ENCODE data around the gene KRT80.

KRT80 gene

GRCh38 chr12:52139579-52140062 lies 52.2 kb downstream of the KRT80 start:
- H3K4ac ChIP-seq (ENCODE audit: low read depth in 1 of 2, low read length in 2 of 2) = no peak overlapping the region
- no peak overlapping the region for H3K23ac ChIP-seq (ENCODE audit: low read length in 2 of 2)
- no peak overlapping the region for H2BK120ac ChIP-seq (ENCODE audit: low read depth, low read length)
- peaks cover 6% of the 10 kb centered on the region for H3K4me1 ChIP-seq (ENCODE audit: control insufficient read depth, insufficient read depth, low read depth, low read length)
- H2BK5ac ChIP-seq (ENCODE audit: low read depth, low read length, poor library complexity, severe bottlenecking) = no peak overlapping the region
- 20% methylated on average over 4 of the region's 5 CpGs for WGBS
- DNase-seq = no peak
- no peak overlapping the region for H4K91ac ChIP-seq (ENCODE audit: low read length)
- H3K36me3 ChIP-seq (ENCODE audit: control insufficient read depth in 1 of 2, insufficient read depth in 2 of 2, low read depth in 1 of 2, low read length in 2 of 2) = no peaks in the 10 kb centered on the region
- H3K27ac ChIP-seq (ENCODE audit: low read length, poor library complexity, severe bottlenecking) = no peak overlapping the region
- no peak overlapping the region for H2BK15ac ChIP-seq (ENCODE audit: low read depth, poor library complexity, severe bottlenecking)
- no peak overlapping the region for H3K18ac ChIP-seq (ENCODE audit: low read depth in 1 of 2, low read length in 2 of 2)
- H3K4me2 ChIP-seq (ENCODE audit: low read length, poor library complexity, severe bottlenecking) = no peak overlapping the region
- no peak overlapping the region for H3K9ac ChIP-seq (ENCODE audit: low read length)
- no peak overlapping the region for H2BK12ac ChIP-seq (ENCODE audit: low read length in 2 of 2)
- no peak overlapping the region for H2AFZ ChIP-seq (ENCODE audit: low read depth, low read length)
- H3K27me3 ChIP-seq (ENCODE audit: control insufficient read depth in 1 of 2, insufficient read depth in 1 of 2, low read length in 2 of 2) = peaks cover 3 to 5% of the 10 kb centered on the region in 2 experiments
- H3K79me1 ChIP-seq (replicated peaks; ENCODE audit: low read length, poor library complexity, severe bottlenecking) = no peaks in the 10 kb centered on the region
- H3K9me3 ChIP-seq (ENCODE audit: control insufficient read depth, low read length) = no peaks in the 10 kb centered on the region
- H4K8ac ChIP-seq (ENCODE audit: low read length) = no peak overlapping the region
- no peak overlapping the region for H3K14ac ChIP-seq (ENCODE audit: low read length in 2 of 2)
- H2AK5ac ChIP-seq (ENCODE audit: low read length, severe bottlenecking) = no peak overlapping the region
- no peak overlapping the region for H3K4me3 ChIP-seq (ENCODE audit: insufficient read depth in 1 of 2, low read depth in 1 of 2, low read length in 2 of 2)

GRCh38 chr12:52139147-52139546 lies 52.7 kb downstream of the KRT80 start:
- H4K91ac ChIP-seq (ENCODE audit: low read length) = no peak overlapping the region
- no peaks in the 10 kb centered on the region for H3K79me1 ChIP-seq (replicated peaks; ENCODE audit: low read length, poor library complexity, severe bottlenecking)
- no peak overlapping the region for H4K8ac ChIP-seq (ENCODE audit: low read length)
- H2BK5ac ChIP-seq (ENCODE audit: low read depth, low read length, poor library complexity, severe bottlenecking) = no peak overlapping the region
- 84% methylated on average over 13 of the region's 13 CpGs for WGBS
- H3K4me2 ChIP-seq (ENCODE audit: low read length, poor library complexity, severe bottlenecking) = no peak overlapping the region
- H2BK12ac ChIP-seq (ENCODE audit: low read length in 2 of 2) = no peak overlapping the region
- peaks cover 3 to 5% of the 10 kb centered on the region in 2 experiments for H3K27me3 ChIP-seq (ENCODE audit: control insufficient read depth in 1 of 2, insufficient read depth in 1 of 2, low read length in 2 of 2)
- no peak for DNase-seq
- no peaks in the 10 kb centered on the region for H3K36me3 ChIP-seq (ENCODE audit: control insufficient read depth in 1 of 2, insufficient read depth in 2 of 2, low read depth in 1 of 2, low read length in 2 of 2)
- no peak overlapping the region for H3K4ac ChIP-seq (ENCODE audit: low read depth in 1 of 2, low read length in 2 of 2)
- H2AFZ ChIP-seq (ENCODE audit: low read depth, low read length) = no peak overlapping the region
- no peak overlapping the region for H2BK15ac ChIP-seq (ENCODE audit: low read depth, poor library complexity, severe bottlenecking)
- H3K27ac ChIP-seq (ENCODE audit: low read length, poor library complexity, severe bottlenecking) = no peak overlapping the region
- no peak overlapping the region for H3K14ac ChIP-seq (ENCODE audit: low read length in 2 of 2)
- no peak overlapping the region for H3K18ac ChIP-seq (ENCODE audit: low read depth in 1 of 2, low read length in 2 of 2)
- no peak overlapping the region for H3K9ac ChIP-seq (ENCODE audit: low read length)
- H3K4me3 ChIP-seq (ENCODE audit: insufficient read depth in 1 of 2, low read depth in 1 of 2, low read length in 2 of 2) = no peak overlapping the region
- no peak overlapping the region for H2AK5ac ChIP-seq (ENCODE audit: low read length, severe bottlenecking)
- peaks cover 6% of the 10 kb centered on the region for H3K4me1 ChIP-seq (ENCODE audit: control insufficient read depth, insufficient read depth, low read depth, low read length)
- H3K23ac ChIP-seq (ENCODE audit: low read length in 2 of 2) = no peak overlapping the region
- H3K9me3 ChIP-seq (ENCODE audit: control insufficient read depth, low read length) = no peaks in the 10 kb centered on the region
- H2BK120ac ChIP-seq (ENCODE audit: low read depth, low read length) = no peak overlapping the region

- Histone ChIP-seq H3K9me3 (ENCODE audit: control insufficient read depth, low read length) (no peaks in the 10 kb centered on the region), H2BK120ac (ENCODE audit: low read depth, low read length) (no peak overlapping the region), H3K14ac (ENCODE audit: low read length in 2 of 2) (no peak overlapping the region), H4K91ac (ENCODE audit: low read length) (no peak overlapping the region), H3K18ac (ENCODE audit: low read depth in 1 of 2, low read length in 2 of 2) (no peak overlapping the region), H3K4me3 (ENCODE audit: insufficient read depth in 1 of 2, low read depth in 1 of 2, low read length in 2 of 2) (no peak overlapping the region), H3K79me1 (replicated peaks; ENCODE audit: low read length, poor library complexity, severe bottlenecking) (no peaks in the 10 kb centered on the region), H3K9ac (ENCODE audit: low read length) (no peak overlapping the region), H2BK15ac (ENCODE audit: low read depth, poor library complexity, severe bottlenecking) (no peak overlapping the region), H3K4me2 (ENCODE audit: low read length, poor library complexity, severe bottlenecking) (no peak overlapping the region), H4K8ac (ENCODE audit: low read length) (no peak overlapping the region), H3K23ac (ENCODE audit: low read length in 2 of 2) (no peak overlapping the region), H2BK12ac (ENCODE audit: low read length in 2 of 2) (no peak overlapping the region), H2AK5ac (ENCODE audit: low read length, severe bottlenecking) (no peak overlapping the region), H2AFZ (ENCODE audit: low read depth, low read length) (no peak overlapping the region), H2BK5ac (ENCODE audit: low read depth, low read length, poor library complexity, severe bottlenecking) (no peak overlapping the region), H3K27me3 (ENCODE audit: control insufficient read depth in 1 of 2, insufficient read depth in 1 of 2, low read length in 2 of 2) (peaks cover 3 to 14% of the 10 kb centered on the region in 2 experiments), H3K4ac (ENCODE audit: low read depth in 1 of 2, low read length in 2 of 2) (no peak overlapping the region), H3K36me3 (ENCODE audit: control insufficient read depth in 1 of 2, insufficient read depth in 2 of 2, low read depth in 1 of 2, low read length in 2 of 2) (no peaks in the 10 kb centered on the region), H3K27ac (ENCODE audit: low read length, poor library complexity, severe bottlenecking) (no peak overlapping the region), H3K4me1 (ENCODE audit: control insufficient read depth, insufficient read depth, low read depth, low read length) (peaks cover 2% of the 10 kb centered on the region)
- DNase-seq = no peak
- WGBS = 88% methylated on average over 5 of the region's 5 CpGs
Observed at GRCh38 chr12:52137746-52138145, 54.1 kb downstream of the KRT80 start.

GRCh38 chr12:52132754-52133161 lies 59.1 kb downstream of the KRT80 start:
- Histone ChIP-seq H2BK12ac (ENCODE audit: low read length in 2 of 2) (no peak overlapping the region), H3K27me3 (ENCODE audit: control insufficient read depth in 1 of 2, insufficient read depth in 1 of 2, low read length in 2 of 2) (peaks cover 4 to 30% of the 10 kb centered on the region in 2 experiments), H2AFZ (ENCODE audit: low read depth, low read length) (no peak overlapping the region), H3K79me1 (replicated peaks; ENCODE audit: low read length, poor library complexity, severe bottlenecking) (no peaks in the 10 kb centered on the region), H2AK5ac (ENCODE audit: low read length, severe bottlenecking) (no peak overlapping the region), H3K14ac (ENCODE audit: low read length in 2 of 2) (no peak overlapping the region), H3K4ac (ENCODE audit: low read depth in 1 of 2, low read length in 2 of 2) (no peak overlapping the region), H3K4me3 (ENCODE audit: insufficient read depth in 1 of 2, low read depth in 1 of 2, low read length in 2 of 2) (no peak overlapping the region), H2BK5ac (ENCODE audit: low read depth, low read length, poor library complexity, severe bottlenecking) (no peak overlapping the region), H3K18ac (ENCODE audit: low read depth in 1 of 2, low read length in 2 of 2) (no peak overlapping the region), H4K91ac (ENCODE audit: low read length) (no peak overlapping the region), H3K4me1 (ENCODE audit: control insufficient read depth, insufficient read depth, low read depth, low read length) (peaks cover 2% of the 10 kb centered on the region), H3K27ac (ENCODE audit: low read length, poor library complexity, severe bottlenecking) (no peak overlapping the region), H2BK120ac (ENCODE audit: low read depth, low read length) (no peak overlapping the region), H3K4me2 (ENCODE audit: low read length, poor library complexity, severe bottlenecking) (no peak overlapping the region), H3K9ac (ENCODE audit: low read length) (no peak overlapping the region), H4K8ac (ENCODE audit: low read length) (no peak overlapping the region), H2BK15ac (ENCODE audit: low read depth, poor library complexity, severe bottlenecking) (no peak overlapping the region), H3K23ac (ENCODE audit: low read length in 2 of 2) (no peak overlapping the region), H3K36me3 (ENCODE audit: control insufficient read depth in 1 of 2, insufficient read depth in 2 of 2, low read depth in 1 of 2, low read length in 2 of 2) (no peaks in the 10 kb centered on the region), H3K9me3 (ENCODE audit: control insufficient read depth, low read length) (no peaks in the 10 kb centered on the region)
- DNase-seq = no peak
- 86% methylated on average over 3 of the region's 3 CpGs for WGBS

Data from mesenchymal stem cell (in vitro differentiated cells and primary cell).